H9 (cell line): ENCODE data around the gene ELFN1. TPM values are rescaled to one million over a fixed set of nuclear protein-coding genes. Genes with fewer than 3 reads are reported as not detected.

Source experiments
- DNase-seq: peaks from one replicate; pipeline ENCODE4 v3.0.0-alpha.2; 2017
- H2AFZ ChIP-seq: one replicate; pipeline ENCODE4 v1.6.1; 2013; ENCODE audit warnings: mild to moderate bottlenecking, low read length, control low read depth, moderate library complexity
- H2AK5ac ChIP-seq: 2 replicates; pipeline ENCODE4 v1.6.1; 2013; ENCODE audit warnings: low read length, control low read depth, mixed read lengths; ENCODE audit not compliant: insufficient read length
- H2BK120ac ChIP-seq: one replicate; pipeline ENCODE4 v1.6.1; 2013; ENCODE audit warnings: low read depth, mild to moderate bottlenecking, low read length, control low read depth, inconsistent platforms; ENCODE audit not compliant: poor library complexity, severe bottlenecking
- H2BK12ac ChIP-seq: 2 replicates; pipeline ENCODE4 v1.6.1; 2013; ENCODE audit warnings: low read length, control low read depth, mixed read lengths, low read depth; ENCODE audit not compliant: insufficient read length
- H2BK15ac ChIP-seq: 2 replicates; pipeline ENCODE4 v1.6.1; 2013; ENCODE audit warnings: low read depth, low read length, control low read depth
- H2BK20ac ChIP-seq: one replicate; pipeline ENCODE4 v1.6.1; 2013; ENCODE audit warnings: low read depth, mild to moderate bottlenecking, low read length, control low read depth, inconsistent platforms; ENCODE audit not compliant: poor library complexity, severe bottlenecking
- H2BK5ac ChIP-seq: 2 replicates; pipeline ENCODE4 v1.6.1; 2013; ENCODE audit warnings: low read length, control low read depth, mixed read lengths; ENCODE audit not compliant: insufficient read length
- H3K14ac ChIP-seq: 2 replicates; pipeline ENCODE4 v1.6.1; 2013; ENCODE audit warnings: low read length, control low read depth; ENCODE audit not compliant: insufficient read depth
- H3K18ac ChIP-seq: 2 replicates; pipeline ENCODE4 v1.6.1; 2013; ENCODE audit warnings: low read depth, mild to moderate bottlenecking, mixed read lengths, low read length, control low read depth; ENCODE audit not compliant: insufficient read length
- H3K23ac ChIP-seq: 2 replicates; pipeline ENCODE4 v1.6.1; 2013; ENCODE audit warnings: low read length, control low read depth, mixed read lengths, low read depth; ENCODE audit not compliant: insufficient read length
- H3K23me2 ChIP-seq: 2 replicates; pipeline ENCODE4 v1.6.1; 2013; ENCODE audit warnings: low read depth, mild to moderate bottlenecking, mixed read lengths, low read length, control low read depth; ENCODE audit not compliant: insufficient read length, poor library complexity, severe bottlenecking
- H3K27ac ChIP-seq: 2 replicates; pipeline ENCODE4 v1.5.1; 2013; ENCODE audit warnings: low read length, control low read depth, mixed read lengths, low read depth; ENCODE audit not compliant: insufficient read length
- H3K27me3 ChIP-seq: 2 replicates; pipeline ENCODE4 v1.6.1; 2013; ENCODE audit warnings: low read length, control low read depth, inconsistent platforms; ENCODE audit not compliant: insufficient read depth
- H3K4ac ChIP-seq: 2 replicates; pipeline ENCODE4 v1.6.1; 2013; ENCODE audit warnings: low read depth, mild to moderate bottlenecking, control low read depth, inconsistent platforms, low read length, moderate library complexity
- H3K4me1 ChIP-seq: 2 replicates; pipeline ENCODE4 v1.6.1; 2013; ENCODE audit warnings: low read length, control low read depth, inconsistent platforms; ENCODE audit not compliant: insufficient read depth
- H3K4me2 ChIP-seq: 2 replicates; pipeline ENCODE4 v1.6.1; 2013; ENCODE audit warnings: low read length, control low read depth, mixed read lengths; ENCODE audit not compliant: insufficient read length, insufficient read depth
- H3K56ac ChIP-seq: 2 replicates; pipeline ENCODE4 v1.6.1; 2013; ENCODE audit warnings: low read depth, mild to moderate bottlenecking, mixed read lengths, low read length, control low read depth; ENCODE audit not compliant: insufficient read length
- H3K79me1 ChIP-seq: 2 replicates; pipeline ENCODE4 v1.6.1; 2013; ENCODE audit warnings: low read depth, mild to moderate bottlenecking, moderate library complexity, low read length, control low read depth, inconsistent platforms; ENCODE audit not compliant: insufficient read depth, poor library complexity, severe bottlenecking
- H3K79me2 ChIP-seq: 2 replicates; pipeline ENCODE4 v1.6.1; 2013; ENCODE audit warnings: low read length, control low read depth, inconsistent platforms; ENCODE audit not compliant: insufficient read depth
- H3K9ac ChIP-seq: 2 replicates; pipeline ENCODE4 v1.6.1; 2013; ENCODE audit warnings: low read length, control low read depth, mixed read lengths; ENCODE audit not compliant: insufficient read length; ENCODE audit errors: extremely low read depth
- H3K9me3 ChIP-seq: one replicate; pipeline ENCODE4 v1.6.1; 2013; ENCODE audit warnings: low read depth, low read length, inconsistent platforms; ENCODE audit not compliant: control insufficient read depth
- H3T11ph ChIP-seq: one replicate; pipeline ENCODE4 v1.6.1; 2013; ENCODE audit warnings: mild to moderate bottlenecking, low read length, control low read depth, inconsistent platforms
- H4K20me1 ChIP-seq: one replicate; pipeline ENCODE4 v1.6.1; 2013; ENCODE audit not compliant: control insufficient read depth, insufficient read length, insufficient read depth
- H4K5ac ChIP-seq: 2 replicates; pipeline ENCODE4 v1.6.1; 2013; ENCODE audit warnings: low read depth, mild to moderate bottlenecking, mixed read lengths, low read length, control low read depth; ENCODE audit not compliant: insufficient read length
- H4K8ac ChIP-seq: replicated peaks from 2 replicates; pipeline ENCODE4 v1.6.1; 2013; ENCODE audit warnings: low read length, control low read depth, mixed read lengths, low read depth; ENCODE audit not compliant: insufficient read length
- H4K91ac ChIP-seq: 2 replicates; pipeline ENCODE4 v1.6.1; 2013; ENCODE audit warnings: low read depth, mild to moderate bottlenecking, moderate library complexity, mixed read lengths, low read length, control low read depth; ENCODE audit not compliant: insufficient read length
- H3K27ac Mint-ChIP-seq, 3 experiments: 2 replicates in 2 of 3; 3 replicates in 1 of 3; pipeline ENCODE4 v1.8.0; 2020 to 2021; ENCODE audit warnings: mixed read lengths in 3 of 3, mild to moderate bottlenecking in 1 of 3, moderate library complexity in 1 of 3
- H3K27me3 Mint-ChIP-seq: 2 replicates; pipeline ENCODE4 v1.8.0; 2021; ENCODE audit warnings: low read depth, mild to moderate bottlenecking, moderate library complexity, mixed read lengths
- H3K36me3 Mint-ChIP-seq, 3 experiments: 2 replicates in 2 of 3; 3 replicates in 1 of 3; pipeline ENCODE4 v1.8.0; 2020 to 2021; ENCODE audit warnings: low read depth in 3 of 3, mixed read lengths in 3 of 3; ENCODE audit not compliant: insufficient read depth in 1 of 3
- H3K4me1 Mint-ChIP-seq, 2 experiments: 2 replicates each; pipeline ENCODE4 v1.8.0; 2020; ENCODE audit warnings: mixed read lengths in 2 of 2
- H3K4me3 Mint-ChIP-seq, 2 experiments: 2 replicates in 1 of 2; 3 replicates in 1 of 2; pipeline ENCODE4 v1.8.0; 2020 to 2021; ENCODE audit warnings: mild to moderate bottlenecking in 2 of 2, mixed read lengths in 2 of 2, moderate library complexity in 1 of 2
- H3K9me3 Mint-ChIP-seq, 2 experiments: 2 replicates in 1 of 2; 3 replicates in 1 of 2; pipeline ENCODE4 v1.8.0; 2020; ENCODE audit warnings: mild to moderate bottlenecking in 2 of 2, mixed read lengths in 2 of 2, moderate library complexity in 1 of 2
- WGBS: extraction: QIAGEN DNeasy Blood & Tissue Kit; methylation state at CpG from one replicate; pipeline ENCODE4 v1.1.7; 2013; ENCODE audit warnings: missing lambda C conversion rate, low lambda C conversion rate, mixed read lengths; ENCODE audit not compliant: insufficient read length; ENCODE audit errors: extremely low coverage; 5-methylcytosine and 5-hydroxymethylcytosine counted together
- total RNA-seq: library from RNA; stranded (reverse); gene quantifications from 2 replicates; pipeline ENCODE4 v1.2.1, GENCODE V29; 2021
- TF ChIP-seq, protein P1 (sequence below): fragments of 200-600 bp; sonication (generic); conservative IDR thresholded peaks from 3 replicates; pipeline ENCODE4 v1.8.0; 2021; ENCODE audit warnings: antibody characterized with exemption, mild to moderate bottlenecking

The ELFN1 gene
- total RNA-seq, 1 experiment from 2014 or later, result 3.7 TPM

DNA sequence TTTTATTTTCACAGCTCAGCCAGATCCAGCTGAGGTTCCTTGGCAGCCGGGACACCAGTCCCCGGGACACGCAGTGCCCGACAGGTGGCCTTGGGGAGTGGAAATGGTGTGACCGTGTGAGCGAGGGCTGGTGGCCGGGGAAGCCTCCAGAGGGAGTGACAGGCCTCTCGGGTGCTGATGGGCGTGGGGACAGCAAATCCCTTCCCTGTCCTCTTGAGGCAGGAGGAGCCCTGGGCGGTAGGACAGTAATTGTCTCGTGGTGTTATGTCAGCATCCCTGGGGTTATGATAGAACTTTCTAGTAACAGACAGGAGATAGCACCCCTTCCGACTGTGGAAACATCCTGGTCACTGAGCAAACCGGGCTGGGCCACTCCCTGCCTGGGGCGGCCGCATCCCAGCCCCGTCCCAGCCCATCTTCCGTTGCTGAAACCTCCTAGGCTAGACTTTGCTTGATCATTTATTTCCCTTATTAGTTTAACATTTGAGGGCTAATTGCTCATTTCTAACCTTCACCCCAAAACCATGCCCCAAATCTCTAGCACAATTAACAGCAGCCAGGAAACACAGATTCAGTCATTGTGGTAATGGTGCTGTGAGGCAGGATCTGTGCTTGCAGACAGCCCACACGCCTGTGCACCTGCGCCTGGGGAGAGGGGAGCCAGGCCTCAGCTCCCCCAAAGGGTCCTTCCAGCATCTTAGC, 63.3 kb downstream of the ELFN1 start:
- no peak overlapping the region for H3K9ac ChIP-seq
- no peaks in the 10 kb centered on the region for H3K4me1 ChIP-seq
- Mint-ChIP-seq H3K9me3 (peaks cover 4 to 6% of the 10 kb centered on the region in 2 experiments; a peak in 4 of 5 replicates), H3K36me3 (peaks cover 0 to 7% (median 2%) of the 10 kb centered on the region in 3 experiments; a peak in 3 of 7 replicates), H3K4me3 (no peak overlapping the region), H3K27ac (no peak overlapping the region), H3K27me3 (peaks cover 10% of the 10 kb centered on the region), H3K4me1 (peaks cover 0 to 10% of the 10 kb centered on the region in 2 experiments; a peak in 1 of 4 replicates)
- TF ChIP-seq, protein P1, sequence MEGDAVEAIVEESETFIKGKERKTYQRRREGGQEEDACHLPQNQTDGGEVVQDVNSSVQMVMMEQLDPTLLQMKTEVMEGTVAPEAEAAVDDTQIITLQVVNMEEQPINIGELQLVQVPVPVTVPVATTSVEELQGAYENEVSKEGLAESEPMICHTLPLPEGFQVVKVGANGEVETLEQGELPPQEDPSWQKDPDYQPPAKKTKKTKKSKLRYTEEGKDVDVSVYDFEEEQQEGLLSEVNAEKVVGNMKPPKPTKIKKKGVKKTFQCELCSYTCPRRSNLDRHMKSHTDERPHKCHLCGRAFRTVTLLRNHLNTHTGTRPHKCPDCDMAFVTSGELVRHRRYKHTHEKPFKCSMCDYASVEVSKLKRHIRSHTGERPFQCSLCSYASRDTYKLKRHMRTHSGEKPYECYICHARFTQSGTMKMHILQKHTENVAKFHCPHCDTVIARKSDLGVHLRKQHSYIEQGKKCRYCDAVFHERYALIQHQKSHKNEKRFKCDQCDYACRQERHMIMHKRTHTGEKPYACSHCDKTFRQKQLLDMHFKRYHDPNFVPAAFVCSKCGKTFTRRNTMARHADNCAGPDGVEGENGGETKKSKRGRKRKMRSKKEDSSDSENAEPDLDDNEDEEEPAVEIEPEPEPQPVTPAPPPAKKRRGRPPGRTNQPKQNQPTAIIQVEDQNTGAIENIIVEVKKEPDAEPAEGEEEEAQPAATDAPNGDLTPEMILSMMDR, result no peak
- H3K79me1 ChIP-seq, result no peaks in the 10 kb centered on the region
- H2BK12ac ChIP-seq, result no peak overlapping the region
- DNase-seq, result no peak
- no peak overlapping the region for H2BK15ac ChIP-seq
- WGBS, result no CpG with 5 or more reads among the region's 19 CpGs
- no peak overlapping the region for H3K4ac ChIP-seq
- no peak overlapping the region for H3K27ac ChIP-seq
- no peak overlapping the region for H2BK20ac ChIP-seq
- H2AK5ac ChIP-seq, result no peak overlapping the region
- H3K27me3 ChIP-seq, result no peaks in the 10 kb centered on the region; the same call in 1 of the 2 replicates
- no peak overlapping the region for H3K4me2 ChIP-seq
- H3K9me3 ChIP-seq, result no peaks in the 10 kb centered on the region
- no peak overlapping the region for H3K14ac ChIP-seq
- H4K8ac ChIP-seq, result no peak overlapping the region
- no peak overlapping the region for H3T11ph ChIP-seq
- no peak overlapping the region for H2BK5ac ChIP-seq
- H2BK120ac ChIP-seq, result no peak overlapping the region
- no peak overlapping the region for H3K23ac ChIP-seq
- no peak overlapping the region for H2AFZ ChIP-seq
- no peak overlapping the region for H3K18ac ChIP-seq
- H4K5ac ChIP-seq, result no peak overlapping the region
- no peaks in the 10 kb centered on the region for H4K20me1 ChIP-seq
- no peaks in the 10 kb centered on the region for H3K79me2 ChIP-seq
- H3K56ac ChIP-seq, result no peak overlapping the region
- H3K23me2 ChIP-seq, result no peaks in the 10 kb centered on the region
- no peak overlapping the region for H4K91ac ChIP-seq
